ENCODE results near the gene PROSER3. TPM values are rescaled to one million over a fixed set of nuclear protein-coding genes. Genes with fewer than 3 reads are reported as not detected.

The PROSER3 gene
- total and polyA plus RNA-seq, 9 of the 15 experiments (the other 6 are each of a cell fraction or from before 2014, with no cell fraction given) = 1.0 to 39.5 (median 5.1) TPM

DNA sequence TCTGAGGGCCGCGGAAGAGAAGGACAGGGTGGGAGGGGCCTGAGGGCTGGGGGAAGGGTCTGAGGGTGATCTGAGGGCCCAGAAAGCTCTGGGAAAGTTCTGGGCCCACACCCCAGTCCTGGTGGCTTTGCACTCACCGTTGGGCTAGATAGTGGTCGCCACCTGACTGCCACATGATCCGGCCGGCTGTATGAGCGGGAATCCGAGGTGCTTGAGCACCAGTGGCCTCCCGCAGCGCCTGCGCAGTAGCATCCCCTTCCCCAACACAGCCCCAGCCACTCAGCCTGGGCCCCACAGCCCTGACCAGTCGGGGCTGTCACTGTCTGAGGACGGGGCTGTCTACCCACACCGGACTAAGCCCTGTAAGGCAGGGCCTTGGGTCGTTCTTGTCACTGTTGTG, 39.7 kb downstream of the PROSER3 start (continued):
- TF ChIP-seq, protein P1, sequence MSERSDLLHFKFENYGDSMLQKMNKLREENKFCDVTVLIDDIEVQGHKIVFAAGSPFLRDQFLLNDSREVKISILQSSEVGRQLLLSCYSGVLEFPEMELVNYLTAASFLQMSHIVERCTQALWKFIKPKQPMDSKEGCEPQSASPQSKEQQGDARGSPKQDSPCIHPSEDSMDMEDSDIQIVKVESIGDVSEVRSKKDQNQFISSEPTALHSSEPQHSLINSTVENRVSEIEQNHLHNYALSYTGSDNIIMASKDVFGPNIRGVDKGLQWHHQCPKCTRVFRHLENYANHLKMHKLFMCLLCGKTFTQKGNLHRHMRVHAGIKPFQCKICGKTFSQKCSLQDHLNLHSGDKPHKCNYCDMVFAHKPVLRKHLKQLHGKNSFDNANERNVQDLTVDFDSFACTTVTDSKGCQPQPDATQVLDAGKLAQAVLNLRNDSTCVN (CRISPR knock-in tag; IDR thresholded peaks at IDR 0.05) = no peak

DNA sequence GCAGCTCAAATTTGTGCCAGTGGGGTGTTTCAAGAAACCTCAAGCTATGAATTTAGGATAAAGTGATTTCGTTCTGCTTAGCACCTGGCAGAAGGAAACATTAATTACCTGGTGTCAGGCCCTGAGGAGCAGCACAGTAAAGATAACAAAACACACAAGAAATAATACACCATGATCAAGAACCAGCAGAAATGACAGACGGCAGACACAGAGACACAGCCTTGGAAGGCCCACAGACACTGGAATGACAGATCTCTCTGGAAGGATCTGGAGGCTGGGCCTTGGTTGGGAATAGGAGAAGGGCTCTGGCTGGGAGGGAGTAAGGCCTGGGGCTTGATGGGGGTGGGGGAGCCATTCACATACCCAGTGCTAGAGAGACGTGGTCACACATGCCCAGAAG, 43.9 kb downstream of the PROSER3 start:
- FAIRE-seq = no peak
- in situ Hi-C loops (cut with MboI) = no loop called here
- WGBS (ENCODE audit: insufficient coverage, low coverage, missing lambda C conversion rate) = 48% methylated on average over 3 of the region's 3 CpGs
- TF ChIP-seq ZNF41 (CRISPR knock-in tag; conservative IDR thresholded peaks at IDR 0.05) = peak; percentile 100
- no peak for TF ChIP-seq GABPB2 (CRISPR knock-in tag; conservative IDR thresholded peaks at IDR 0.05)
- peak; percentile 95 for TF ChIP-seq TRIM28 (IDR thresholded peaks at IDR 0.05)
- TF ChIP-seq, protein P2, sequence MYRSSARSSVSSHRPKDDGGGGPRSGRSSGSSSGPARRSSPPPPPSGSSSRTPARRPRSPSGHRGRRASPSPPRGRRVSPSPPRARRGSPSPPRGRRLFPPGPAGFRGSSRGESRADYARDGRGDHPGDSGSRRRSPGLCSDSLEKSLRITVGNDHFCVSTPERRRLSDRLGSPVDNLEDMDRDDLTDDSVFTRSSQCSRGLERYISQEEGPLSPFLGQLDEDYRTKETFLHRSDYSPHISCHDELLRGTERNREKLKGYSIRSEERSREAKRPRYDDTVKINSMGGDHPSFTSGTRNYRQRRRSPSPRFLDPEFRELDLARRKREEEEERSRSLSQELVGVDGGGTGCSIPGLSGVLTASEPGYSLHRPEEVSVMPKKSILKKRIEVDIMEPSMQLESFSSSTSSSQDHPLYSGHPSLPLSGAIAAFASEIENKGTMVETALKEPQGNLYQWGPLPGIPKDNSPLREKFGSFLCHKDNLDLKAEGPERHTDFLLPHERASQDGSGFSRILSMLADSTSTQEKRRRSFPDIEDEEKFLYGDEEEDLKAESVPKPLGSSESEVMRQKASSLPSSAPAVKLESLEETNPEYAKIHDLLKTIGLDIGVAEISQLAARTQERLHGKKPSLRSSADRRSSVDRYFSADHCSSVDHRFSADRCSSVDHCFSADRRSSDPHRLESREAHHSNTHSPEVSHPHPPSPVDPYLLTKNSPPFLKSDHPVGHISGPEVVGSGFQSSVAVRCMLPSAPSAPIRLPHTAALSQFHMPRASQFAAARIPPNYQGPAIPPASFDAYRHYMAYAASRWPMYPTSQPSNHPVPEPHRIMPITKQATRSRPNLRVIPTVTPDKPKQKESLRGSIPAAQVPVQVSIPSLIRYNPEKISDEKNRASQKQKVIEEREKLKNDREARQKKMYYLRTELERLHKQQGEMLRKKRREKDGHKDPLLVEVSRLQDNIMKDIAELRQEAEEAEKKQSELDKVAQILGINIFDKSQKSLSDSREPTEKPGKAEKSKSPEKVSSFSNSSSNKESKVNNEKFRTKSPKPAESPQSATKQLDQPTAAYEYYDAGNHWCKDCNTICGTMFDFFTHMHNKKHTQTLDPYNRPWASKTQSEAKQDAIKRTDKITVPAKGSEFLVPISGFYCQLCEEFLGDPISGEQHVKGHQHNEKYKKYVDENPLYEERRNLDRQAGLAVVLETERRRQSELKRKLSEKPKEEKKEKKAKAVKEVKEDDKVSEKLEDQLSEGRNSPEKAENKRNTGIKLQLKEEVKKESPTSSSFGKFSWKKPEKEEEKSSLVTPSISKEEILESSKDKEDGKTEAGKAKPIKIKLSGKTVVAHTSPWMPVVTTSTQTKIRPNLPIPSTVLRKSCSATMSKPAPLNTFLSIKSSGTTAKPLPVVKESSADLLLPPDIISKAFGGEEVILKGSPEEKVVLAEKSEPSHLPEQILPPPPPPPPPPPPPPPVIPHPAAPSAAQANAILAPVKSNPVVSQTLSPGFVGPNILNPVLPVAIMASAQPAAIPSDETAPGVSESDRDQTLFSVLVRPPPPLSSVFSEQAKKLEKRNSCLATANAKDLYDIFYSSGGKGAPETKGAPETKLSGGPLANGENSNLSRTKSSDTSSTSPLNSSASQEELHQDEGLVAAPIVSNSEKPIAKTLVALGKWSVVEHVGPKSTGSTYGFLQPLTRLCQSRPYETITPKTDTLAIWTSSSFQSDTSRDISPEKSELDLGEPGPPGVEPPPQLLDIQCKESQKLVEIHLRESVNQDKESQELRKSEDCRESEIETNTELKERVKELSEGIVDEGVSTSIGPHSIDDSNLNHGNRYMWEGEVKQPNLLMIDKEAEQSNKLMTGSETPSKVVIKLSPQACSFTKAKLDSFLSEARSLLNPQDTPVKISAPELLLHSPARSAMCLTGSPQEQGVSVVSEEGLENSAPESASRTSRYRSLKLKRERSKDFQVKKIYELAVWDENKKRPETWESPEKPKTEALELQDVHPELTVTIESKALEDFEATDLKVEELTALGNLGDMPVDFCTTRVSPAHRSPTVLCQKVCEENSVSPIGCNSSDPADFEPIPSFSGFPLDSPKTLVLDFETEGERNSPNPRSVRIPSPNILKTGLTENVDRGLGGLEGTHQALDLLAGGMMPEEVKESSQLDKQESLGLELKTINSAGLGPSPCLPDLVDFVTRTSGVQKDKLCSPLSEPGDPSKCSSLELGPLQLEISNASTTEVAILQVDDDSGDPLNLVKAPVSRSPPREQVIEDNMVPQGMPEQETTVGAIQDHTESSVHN (IDR thresholded peaks at IDR 0.05; ENCODE audit: borderline replicate concordance in 1 of 2, low read depth in 1 of 2) = no peak
- TF ChIP-seq ZBTB9 (CRISPR knock-in tag; IDR thresholded peaks at IDR 0.05) = no peak
- peak in 1 of 2 experiments; percentile 78; a peak in 2 of 4 replicates for TF ChIP-seq TRIM24 (IDR thresholded peaks at IDR 0.05)
- TF ChIP-seq STAT5A (IDR thresholded peaks at IDR 0.05; ENCODE audit: borderline replicate concordance, low read length) = no peak

More for the DNA sequence above, 43.9 kb downstream of the PROSER3 start:
- Histone ChIP-seq H3K36me3 (ENCODE audit: control insufficient read depth, insufficient read depth, low read length) (no peaks in the 10 kb centered on the region), H2AFZ (ENCODE audit: low read depth, low read length) (no peak overlapping the region), H3K27me3 (ENCODE audit: control insufficient read depth in 2 of 2, insufficient read depth in 2 of 2, low read length in 2 of 2) (no peaks in the 10 kb centered on the region), H3K27ac (ENCODE audit: extremely low read depth, low read depth, low read length) (no peak overlapping the region), H3K9me1 (ENCODE audit: control insufficient read depth, insufficient read depth, low read length) (no peaks in the 10 kb centered on the region), H3K4me3 (no peak overlapping the region), H3K9ac (ENCODE audit: insufficient read depth in 1 of 2, low read depth in 2 of 2, low read length in 2 of 2) (no peak overlapping the region), H3K4me2 (ENCODE audit: insufficient read depth, low read length) (no peak overlapping the region), H3K79me2 (ENCODE audit: control insufficient read depth, insufficient read depth, low read length) (no peaks in the 10 kb centered on the region), H4K20me1 (replicated peaks; ENCODE audit: control insufficient read depth, insufficient read depth, low read length) (no peaks in the 10 kb centered on the region), H3K9me3 (replicated peaks; ENCODE audit: control insufficient read depth, insufficient read depth, low read depth, low read length) (no peaks in the 10 kb centered on the region; the same call in 1 of the 2 replicates), H3K4me1 (replicated peaks in 1 of 2; ENCODE audit: control insufficient read depth in 2 of 2, insufficient read depth in 2 of 2, low read length in 2 of 2) (peaks cover 12 to 35% of the 10 kb centered on the region in 2 experiments; a peak in 4 of 5 replicates)
- ATAC-seq (no peak), DNase-seq (ENCODE audit: extremely low read depth in 1 of 4, low spot score in 3 of 4) (no peak)
- intact Hi-C loops (cut with micrococcal nuclease) = no loop called here
- BruUV-seq (replicated peaks) = no TSS peak
- ChIA-PET CTCF (ENCODE audit: low intra/inter-chr PET ratio) (no interaction called here), POLR2A (interaction anchor here (0.5 to 0.6 kb wide), 2 partner anchors 25 to 34 kb away, joined by 3 read pairs; no protein-coding TSS in a partner anchor)

All from K562 (cell line).